T47D (cell line): ENCODE results near the gene TYRP1.

Experiments
- DNase-seq, 2 experiments: peaks; one replicate each; pipeline versions ENCODE4 v3.0.0 to v3.0.0-alpha.2; 2011 to 2012; ENCODE audit warnings: low read depth in 1 of 2, low spot score in 1 of 2
- JUND ChIP-seq: IDR thresholded peaks from 2 replicates; pipeline ENCODE4 v1.6.1; 2012; ENCODE audit warnings: low read depth
- in situ Hi-C: cut with HindIII; loops from 2 replicates; pipeline ENCODE4 v1.10.0; 2016; ENCODE audit warnings: low sequenced_read_pairs, low pct_unique_long_range_greater_than_20kb

The TYRP1 gene

GRCh38 chr9:12703996-12704395 is 10.8 kb downstream of the TYRP1 start:
- DNase-seq = no peak
- in situ Hi-C loops = no loop called here
- no peak for TF ChIP-seq JUND

- in situ Hi-C loops = no loop called here
- TF ChIP-seq JUND = peak; percentile 56; the same call in 1 of the 2 replicates
- peak in 1 of 2 experiments; percentile 87 for DNase-seq
Measured at GRCh38 chr9:12705738-12706391, 12.7 kb downstream of the TYRP1 start.

GRCh38 chr9:12708562-12709298 is 15.5 kb downstream of the TYRP1 start:
- in situ Hi-C loops = no loop called here

GRCh38 chr9:12712532-12712931 is 19.3 kb downstream of the TYRP1 start:
- no peak for TF ChIP-seq JUND
- in situ Hi-C loops = no loop called here
- DNase-seq = peak in 1 of 2 experiments; percentile 64

More at GRCh38 chr9:12708562-12709298, 15.5 kb downstream of the TYRP1 start:
- TF ChIP-seq JUND = 0 out of 2 replicates have a peak, but pooled peaks have one; percentile 9
- DNase-seq = peak in 1 of 2 experiments; percentile 66

GRCh38 chr9:12715268-12715667 is 22.1 kb downstream of the TYRP1 start:
- TF ChIP-seq JUND = no peak
- DNase-seq = no peak
- in situ Hi-C loops = no loop called here

- in situ Hi-C loops = no loop called here
- no peak for DNase-seq
- no peak for TF ChIP-seq JUND
Measured at GRCh38 chr9:12716823-12717600, 23.8 kb downstream of the TYRP1 start.

- DNase-seq = no peak
- TF ChIP-seq JUND = no peak
- in situ Hi-C loops = no loop called here
Measured at GRCh38 chr9:12717907-12718306, 24.7 kb downstream of the TYRP1 start.

- peak; percentile 49; the same call in 1 of the 2 replicates for TF ChIP-seq JUND
- in situ Hi-C loops = no loop called here
- peak in 1 of 2 experiments; percentile 94 for DNase-seq
Measured at GRCh38 chr9:12718482-12719026, 25.4 kb downstream of the TYRP1 start.

GRCh38 chr9:12719431-12719830 is 26.2 kb downstream of the TYRP1 start:
- in situ Hi-C loops = no loop called here
- no peak for TF ChIP-seq JUND
- DNase-seq = peak in 1 of 2 experiments; percentile 68

GRCh38 chr9:12720551-12720950 is 27.4 kb downstream of the TYRP1 start:
- in situ Hi-C loops = no loop called here
- no peak for DNase-seq
- TF ChIP-seq JUND = no peak

- DNase-seq = peak in 1 of 2 experiments; percentile 83
- in situ Hi-C loops = no loop called here
- no peak for TF ChIP-seq JUND
Measured at GRCh38 chr9:12722131-12722530, 28.9 kb downstream of the TYRP1 start.

GRCh38 chr9:12723409-12724028 is 30.3 kb downstream of the TYRP1 start:
- no peak for TF ChIP-seq JUND
- in situ Hi-C loops = no loop called here
- DNase-seq = peak in 1 of 2 experiments; percentile 61
